Stimulated activated CD4-positive, alpha-beta T cell treated with anti-CD3 and anti-CD28 coated beads, Interleukin-2, amount 100 ng/mL, for 24 hours (primary cell): ENCODE results near the gene HAND1.
A peak's percentile ranks its signal among the peaks of the same experiment; 100 is the strongest.

Source experiments
- DNase-seq, 2 donors: peaks; one replicate each; pipeline ENCODE4 v3.0.0-alpha.2; 2020

Gene HAND1

DNA sequence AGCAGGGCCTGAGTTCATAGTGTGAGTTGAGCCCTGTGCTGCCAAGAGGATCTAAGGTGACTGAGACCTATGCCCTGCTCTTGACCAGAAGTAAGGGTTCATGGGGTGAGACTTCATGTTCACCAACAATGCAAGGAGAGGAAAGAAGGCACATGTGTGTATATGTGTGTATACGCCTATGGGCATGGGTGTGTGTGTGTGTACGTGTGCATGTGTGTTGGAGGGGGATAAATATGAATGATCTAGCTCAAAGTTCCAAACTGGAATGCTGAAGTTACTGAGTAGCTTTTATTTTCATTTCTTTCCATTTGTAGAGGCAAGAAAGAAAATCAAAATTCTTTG, 25.6 kb upstream of the HAND1 start:
- DNase-seq: no peak

DNA sequence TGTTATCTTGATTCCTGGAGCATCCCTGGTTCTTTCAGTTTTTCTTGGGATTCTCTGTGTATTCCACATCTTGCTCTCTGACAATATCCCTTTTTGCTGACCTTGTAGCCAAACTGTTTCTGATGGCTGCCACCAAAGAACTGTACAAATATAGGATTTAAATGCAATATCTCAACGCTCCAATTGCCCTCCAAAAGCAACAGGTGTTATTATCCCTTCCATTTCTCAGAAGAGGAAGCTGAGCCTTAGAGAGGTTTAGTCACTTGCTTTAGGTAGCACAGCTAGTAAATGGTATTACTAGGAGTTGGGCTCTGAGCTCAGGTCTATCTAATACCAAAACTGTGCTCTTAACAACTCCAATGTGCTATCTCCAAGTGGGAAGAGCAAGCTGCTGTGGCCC, 24.2 kb upstream of the HAND1 start:
- no peak for DNase-seq

DNA sequence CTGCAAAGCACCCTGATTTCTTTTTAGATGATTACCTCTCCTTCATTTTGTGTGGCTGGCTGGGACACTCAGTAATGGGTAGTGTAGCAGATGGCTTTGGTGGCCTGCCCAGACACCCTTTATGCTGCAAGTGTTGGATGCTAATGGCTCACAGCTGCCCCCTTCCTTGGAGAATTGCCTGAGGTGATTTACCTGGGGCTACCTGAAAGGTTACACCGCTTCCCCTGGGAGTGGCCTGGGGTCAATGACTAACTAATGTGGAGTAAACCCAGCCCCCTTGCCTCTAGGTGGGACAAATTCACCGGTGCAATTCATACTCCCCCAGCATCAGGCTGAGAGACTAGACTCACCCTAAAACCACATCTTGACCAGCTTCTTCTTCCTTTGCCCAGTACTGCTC, 23.5 kb upstream of the HAND1 start:
- no peak for DNase-seq

DNA sequence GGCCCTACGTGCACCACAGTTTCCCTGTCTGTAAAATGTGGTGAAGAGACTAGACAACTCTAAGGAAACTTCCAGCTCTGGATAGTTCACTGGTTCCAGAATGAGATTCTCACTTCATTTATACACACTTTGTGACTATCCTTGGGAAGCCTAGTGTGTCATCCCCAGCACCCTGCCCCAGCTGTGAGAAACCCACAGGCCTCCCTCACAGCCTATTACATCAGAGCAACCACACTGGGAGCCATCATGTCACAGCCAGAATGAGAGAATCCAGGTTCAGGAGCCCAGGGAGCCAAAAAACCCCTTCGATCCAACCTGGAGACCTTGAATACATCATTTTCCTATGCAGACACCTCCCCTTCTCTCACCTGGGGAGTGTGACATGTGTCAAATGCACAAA, 21.0 kb upstream of the HAND1 start:
- no peak for DNase-seq

DNA sequence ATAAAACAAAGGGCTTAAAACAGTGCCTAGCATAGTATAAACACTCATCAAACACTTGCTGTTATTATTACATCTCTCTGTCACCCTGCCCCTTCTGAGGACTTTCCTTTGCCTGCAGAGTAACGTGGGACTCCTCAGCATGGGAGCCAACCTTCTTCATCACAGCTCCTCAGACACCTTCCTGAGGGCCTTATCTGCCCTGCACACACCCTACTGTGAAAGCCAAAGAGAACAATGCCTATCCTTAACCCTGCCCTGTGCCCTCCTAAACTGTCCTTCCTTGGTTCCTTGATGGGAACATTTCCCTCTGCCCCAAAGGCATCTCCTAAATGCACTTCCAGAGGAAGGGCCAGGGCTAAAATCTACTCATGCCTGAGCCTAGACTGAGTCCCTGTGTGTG, 20.6 kb upstream of the HAND1 start:
- DNase-seq: no peak

DNA sequence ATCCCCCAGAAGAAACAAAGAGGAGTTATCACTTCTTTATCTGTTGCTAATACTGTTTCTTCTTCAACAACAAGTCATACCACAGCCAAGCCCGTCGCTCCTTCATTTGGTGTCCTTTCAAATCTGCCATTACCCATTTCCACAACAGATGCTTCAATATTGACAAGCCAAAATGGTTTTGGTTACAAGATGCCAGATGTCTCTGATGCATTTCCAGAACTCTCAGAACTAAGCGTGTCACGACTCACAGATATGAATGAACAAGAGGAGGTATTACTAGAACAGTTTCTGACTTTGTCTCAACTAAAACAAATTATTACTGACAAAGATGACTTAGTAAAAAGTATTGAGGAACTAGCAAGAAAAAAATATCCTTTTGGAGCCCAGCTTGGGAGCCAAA, 16.0 kb upstream of the HAND1 start:
- DNase-seq: no peak

DNA sequence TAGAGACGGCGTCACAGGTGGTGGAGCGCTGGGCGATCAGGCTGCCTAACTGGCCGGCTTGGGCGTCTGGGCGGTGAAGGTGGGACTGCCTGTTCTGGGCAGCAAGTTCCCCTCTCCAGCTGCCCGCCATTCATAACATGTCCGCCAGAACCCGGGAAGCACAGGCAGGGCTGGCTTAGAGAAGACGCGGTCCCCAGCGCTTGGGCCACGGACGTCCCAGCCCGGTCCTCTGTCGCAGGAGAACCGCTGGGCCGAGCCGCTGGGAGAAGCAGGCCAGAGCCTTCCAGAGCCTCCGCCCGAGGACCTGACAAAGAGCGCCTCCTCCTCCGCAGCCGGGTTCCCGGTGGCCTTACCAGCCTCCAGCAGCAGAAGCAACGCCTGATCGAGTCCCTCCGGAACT, 15.2 kb upstream of the HAND1 start:
- DNase-seq: no peak

DNA sequence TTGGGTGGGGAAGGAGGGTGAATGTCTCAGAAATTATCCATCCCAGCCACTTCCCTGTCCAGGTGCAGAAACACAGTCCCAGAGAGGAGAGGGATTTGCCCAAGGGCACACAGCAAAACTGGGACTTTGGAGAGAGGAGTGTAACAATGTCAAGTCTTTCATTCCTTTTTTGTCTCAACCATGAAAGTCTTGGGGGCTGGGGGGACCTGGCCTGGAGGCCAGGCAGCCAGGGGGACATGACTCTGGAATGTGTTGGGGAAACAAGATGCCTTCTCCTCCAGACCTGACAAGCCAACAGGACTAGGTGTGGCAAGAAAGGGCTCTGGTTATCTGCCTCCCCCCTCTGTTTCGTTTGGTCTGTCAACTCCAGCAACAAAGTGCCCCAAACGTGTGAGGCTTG, 13.9 kb upstream of the HAND1 start:
- no peak for DNase-seq

DNA sequence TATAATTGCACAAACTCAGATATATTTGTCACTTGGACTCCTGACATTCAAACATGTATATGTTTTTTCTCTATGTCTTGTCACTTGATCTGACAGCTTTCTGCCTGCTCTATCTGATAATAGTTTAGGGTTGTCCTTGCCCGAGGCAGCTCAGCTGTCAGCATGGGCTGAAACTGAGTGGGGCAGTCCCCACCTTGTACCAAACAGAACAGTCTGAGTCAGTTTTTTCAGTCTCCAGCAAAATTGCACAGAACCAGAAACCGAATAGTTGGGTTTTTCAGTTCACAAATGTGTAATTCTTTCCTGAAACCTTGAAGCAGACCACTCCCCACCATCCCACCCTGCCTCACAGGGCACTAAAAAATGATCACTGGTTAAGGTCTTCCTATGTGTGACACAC, 9.5 kb upstream of the HAND1 start:
- peak; percentile 56 to 68 for DNase-seq

DNA sequence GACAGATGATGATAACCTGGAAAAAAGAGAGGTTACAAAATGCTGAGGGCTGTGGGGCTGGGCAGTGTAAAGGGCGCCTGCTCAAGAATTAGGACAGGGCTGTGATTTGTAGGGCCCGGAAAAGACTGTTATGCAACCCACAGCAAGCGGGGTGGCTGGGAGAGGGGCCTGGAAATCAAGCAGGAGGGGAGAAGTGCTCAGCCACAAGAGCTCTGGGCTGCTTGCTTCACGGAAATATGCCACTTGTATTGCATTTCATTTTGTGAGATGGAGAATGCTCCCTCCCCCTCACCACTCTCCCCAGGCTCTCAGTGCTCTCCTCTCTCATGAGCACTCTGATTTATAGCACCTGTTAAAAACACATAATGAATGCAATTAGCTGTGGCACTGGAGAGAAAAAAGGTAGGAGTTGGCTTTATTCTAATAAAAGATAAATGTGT, 8.4 kb upstream of the HAND1 start:
- DNase-seq: no peak

DNA sequence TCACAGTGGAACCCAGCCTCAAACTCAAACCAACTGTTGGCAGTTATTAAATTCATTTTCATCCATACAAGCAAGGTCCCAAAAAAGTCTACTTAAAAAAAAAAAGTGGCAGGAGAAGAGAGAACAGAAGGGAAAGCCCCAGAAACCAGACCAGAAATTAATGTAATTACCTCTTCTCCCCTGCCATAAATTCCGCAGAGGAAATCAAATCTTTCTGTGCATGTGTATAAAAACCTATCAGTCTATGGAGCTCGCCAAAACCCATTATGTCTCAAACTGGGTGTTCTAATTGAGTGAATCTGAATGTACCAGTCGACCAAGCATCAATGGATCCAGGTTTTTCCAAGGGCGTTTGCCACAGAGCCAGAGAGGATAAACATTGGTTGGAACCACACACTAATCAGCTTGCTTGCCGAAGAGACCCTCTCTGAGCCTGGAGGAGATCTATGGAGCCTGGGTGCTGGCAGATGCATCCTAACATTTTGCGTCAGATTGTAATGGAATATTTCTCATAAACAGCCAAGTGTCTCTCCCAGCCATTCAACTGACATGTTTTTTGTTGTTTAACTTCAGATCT, 7.9 kb upstream of the HAND1 start:
- DNase-seq: no peak

DNA sequence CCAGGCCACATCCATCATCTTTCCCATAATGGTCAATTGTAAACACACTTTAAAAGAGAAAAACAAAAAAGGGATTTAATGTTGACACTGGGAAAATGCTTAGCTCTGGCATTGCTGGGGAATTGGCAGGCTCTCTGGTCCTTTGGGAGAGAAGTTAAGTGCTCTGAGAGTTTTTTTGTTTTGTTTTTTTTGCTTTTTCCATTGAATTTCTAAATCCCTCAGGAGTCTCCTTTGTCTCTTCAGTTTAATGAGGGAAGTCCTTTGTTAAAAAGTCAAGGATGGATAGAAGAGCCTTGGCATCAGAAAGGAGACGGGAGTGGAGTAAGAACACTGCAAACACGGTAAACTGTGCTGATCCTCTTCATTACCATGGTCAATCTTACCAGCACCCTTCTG, 7.1 kb upstream of the HAND1 start:
- no peak for DNase-seq

DNA sequence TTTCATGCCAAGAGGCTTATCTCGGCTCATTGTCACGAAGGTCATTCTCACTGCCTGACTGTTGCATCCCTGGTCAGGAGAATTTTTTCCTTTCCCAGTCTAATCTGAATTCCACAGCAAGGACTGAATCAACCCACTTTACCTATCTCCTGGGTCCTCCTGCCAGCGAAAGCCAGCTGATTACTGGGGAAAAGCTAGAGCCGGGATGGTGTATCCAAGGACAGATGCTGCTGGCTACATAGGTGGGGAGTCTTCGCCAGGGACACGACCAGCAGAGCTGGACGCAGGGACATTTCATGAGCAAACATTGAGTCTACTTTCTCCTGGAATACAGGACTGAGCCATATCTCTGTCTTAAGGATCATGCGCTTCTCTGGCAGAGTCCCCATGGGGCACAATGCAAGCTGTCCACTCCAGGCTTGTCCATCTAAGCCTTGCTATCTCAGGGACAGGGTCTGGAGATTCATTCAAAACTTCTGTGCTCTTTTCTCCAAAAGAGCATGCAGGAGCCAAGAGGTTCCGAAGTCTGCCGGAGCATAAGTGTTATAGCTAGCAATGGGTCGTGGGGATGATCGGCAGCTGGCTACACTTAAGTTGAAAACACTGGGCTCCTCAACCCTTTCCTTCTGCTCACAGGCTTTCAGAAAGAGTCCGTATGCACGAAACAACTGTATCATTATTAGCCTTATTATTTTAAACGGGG, 6.5 kb upstream of the HAND1 start:
- no peak for DNase-seq

DNA sequence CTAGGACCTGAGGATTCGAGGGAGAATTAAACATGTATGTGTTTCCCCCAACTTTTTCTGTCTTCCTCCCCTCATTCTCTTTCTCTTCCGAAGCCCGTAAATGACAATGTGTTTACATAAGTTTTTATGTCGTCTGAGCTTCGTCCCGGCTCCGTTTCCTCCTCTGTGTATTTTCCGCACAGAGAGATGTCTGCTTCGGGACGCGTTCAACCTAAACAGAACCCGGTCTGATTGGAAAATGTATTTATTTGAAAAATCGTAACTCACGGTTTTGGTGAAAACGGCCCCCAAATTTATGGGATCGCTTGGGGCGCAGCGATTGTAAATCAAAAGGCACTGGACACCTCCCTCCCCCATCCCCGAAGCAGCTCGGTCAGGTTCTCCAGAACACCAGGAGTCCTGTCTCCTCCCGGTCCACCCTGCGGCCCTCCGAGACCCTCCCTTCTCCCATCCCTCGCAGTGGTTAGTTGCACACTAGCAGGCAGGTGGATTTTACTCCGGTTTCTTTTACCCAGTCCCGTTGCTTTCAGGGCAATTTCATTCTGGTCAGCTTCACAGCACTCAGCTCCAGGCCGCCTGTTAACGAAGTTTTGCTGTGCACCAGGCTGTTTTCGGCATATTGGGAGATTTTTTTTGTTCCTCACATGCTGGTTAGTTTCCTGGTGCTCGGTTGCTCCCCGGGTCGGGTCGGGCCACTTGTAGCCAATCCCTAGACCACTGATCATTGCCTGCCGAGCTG, 5.8 kb upstream of the HAND1 start:
- DNase-seq: no peak

DNA sequence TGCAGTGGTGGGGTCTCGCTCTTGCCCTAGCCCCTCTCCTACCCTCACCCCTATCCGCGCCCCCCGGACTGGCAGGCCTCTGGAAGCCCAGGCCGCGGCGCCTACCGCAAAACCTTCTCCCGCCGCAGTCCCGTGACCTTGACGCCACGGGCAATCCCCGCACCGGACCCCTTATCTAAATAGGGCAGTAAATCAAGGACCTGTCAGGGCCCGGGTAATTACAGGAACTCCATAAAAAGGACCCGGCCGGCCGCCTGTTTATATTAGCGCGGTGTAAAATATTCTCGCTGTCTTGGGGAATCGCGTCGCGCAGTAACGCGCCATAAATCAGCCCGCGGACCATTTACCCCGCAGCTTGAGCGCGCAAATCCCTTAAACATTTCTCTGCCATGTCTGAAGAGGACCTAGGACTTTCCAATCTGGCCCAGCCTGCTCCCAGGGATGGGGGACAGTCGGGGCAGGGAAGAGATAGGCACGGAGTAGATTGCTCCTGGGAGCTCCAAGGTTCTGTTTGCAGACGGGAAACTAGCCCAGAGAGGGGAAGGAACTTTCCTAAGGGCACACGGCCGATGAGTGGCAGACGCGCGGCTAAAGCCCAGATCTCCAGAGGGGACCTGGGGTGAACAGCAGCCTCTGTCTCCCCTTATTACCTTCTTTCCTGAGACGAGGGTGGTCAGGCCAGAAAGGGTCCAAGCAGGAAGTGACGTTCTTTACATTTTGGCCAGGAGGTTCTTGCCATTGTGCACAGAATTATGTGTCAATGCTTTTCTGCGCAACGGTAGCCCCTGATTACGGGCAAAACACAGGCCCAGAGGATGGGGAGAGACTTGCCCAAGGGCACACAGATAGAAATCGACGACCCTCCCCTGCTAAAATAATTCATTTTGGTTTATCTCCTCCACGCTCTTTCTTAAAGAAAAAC, 4.8 kb upstream of the HAND1 start:
- no peak for DNase-seq

DNA sequence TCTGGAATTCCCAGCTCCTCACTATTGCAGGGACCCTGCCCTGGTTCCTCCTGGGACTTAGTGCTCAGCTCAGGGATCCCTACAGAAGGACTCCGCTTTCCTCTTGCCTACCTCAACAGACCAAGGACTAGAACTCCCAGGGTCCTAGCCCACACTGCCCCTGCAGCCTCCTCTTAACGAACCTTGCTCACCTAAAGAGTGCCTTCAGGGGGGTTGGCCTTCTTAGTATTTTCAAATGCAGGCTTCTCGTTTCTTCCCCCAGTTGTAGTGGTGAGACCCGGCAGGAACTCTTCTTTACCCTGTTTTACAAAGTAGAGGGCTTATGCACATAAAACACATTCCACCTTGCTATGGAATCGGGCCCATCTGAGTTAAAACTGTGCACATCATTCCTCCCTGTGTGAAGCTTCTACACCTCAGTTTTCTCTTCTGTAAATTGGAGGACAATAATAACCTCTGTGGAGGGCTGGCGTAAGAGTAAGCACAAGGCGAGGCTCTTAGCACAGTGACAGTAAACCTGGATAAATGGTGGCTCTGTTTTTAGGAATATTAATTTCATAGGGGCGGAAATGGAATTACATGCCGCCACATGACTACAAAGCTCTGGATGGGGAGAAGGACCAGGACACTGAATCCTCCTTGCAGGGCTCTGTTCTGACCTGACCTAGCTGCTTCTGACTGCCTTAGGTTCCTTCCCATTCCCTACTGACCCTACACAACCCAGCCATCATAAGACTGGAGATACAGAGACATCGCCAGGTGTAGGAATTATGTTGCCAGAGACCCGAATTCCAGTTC, 3.8 kb upstream of the HAND1 start:
- DNase-seq: no peak

DNA sequence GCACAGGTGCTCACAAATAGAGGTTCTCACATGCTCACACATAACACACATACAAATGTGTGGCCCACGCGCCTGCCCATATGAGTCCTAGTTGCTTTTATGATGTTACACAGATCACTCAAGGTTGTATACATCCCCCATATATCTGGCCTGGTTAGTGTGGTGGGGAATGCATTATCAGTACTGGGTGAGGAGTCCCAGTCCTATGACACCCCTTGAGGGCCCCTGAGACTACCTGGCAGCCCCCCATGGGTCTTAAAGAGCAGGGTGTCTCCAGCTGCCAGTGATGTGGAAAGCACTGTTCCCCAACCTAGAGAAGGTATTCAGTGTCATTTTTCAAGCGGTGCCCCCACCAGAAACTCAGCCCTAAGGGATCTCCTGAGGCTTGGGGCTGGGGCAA, 2.8 kb upstream of the HAND1 start:
- DNase-seq: no peak

DNA sequence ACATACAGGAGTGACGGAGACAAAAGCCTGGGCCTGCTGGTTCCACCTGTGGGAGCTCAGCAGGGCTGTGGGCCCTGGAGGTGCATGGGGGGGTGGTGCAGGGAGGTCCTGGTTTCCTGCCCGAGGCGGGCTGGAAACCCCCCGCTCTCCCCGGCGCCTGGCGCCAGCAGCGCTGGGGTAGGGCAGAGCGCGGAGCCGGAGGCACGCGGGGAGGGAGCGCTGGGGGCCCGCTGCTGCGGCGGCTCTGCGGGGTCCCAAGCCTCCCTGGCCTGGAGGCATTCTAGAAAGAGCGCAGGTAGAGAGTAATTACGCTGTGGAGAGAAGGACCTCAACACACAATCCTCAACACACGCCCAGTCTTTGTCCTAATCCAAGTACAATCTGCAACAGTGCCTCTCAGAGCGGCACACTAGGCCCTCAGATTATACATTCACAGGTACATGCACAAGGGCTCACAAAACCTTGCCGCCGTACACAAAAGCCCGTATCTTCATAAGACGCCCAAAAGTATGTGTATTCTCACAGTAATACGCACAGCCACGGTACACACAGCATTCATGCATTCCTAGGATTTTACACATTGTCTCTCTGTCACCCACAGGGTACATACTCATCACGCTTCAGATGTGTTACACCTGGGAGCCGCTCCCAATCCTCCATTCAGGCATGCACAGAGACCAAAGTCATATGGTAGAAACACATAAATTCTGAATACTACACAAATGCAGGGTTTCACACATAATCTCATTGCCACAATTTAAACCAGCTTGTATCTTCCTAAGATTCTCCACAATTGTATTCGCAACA, 2.1 kb upstream of the HAND1 start:
- DNase-seq: no peak

DNA sequence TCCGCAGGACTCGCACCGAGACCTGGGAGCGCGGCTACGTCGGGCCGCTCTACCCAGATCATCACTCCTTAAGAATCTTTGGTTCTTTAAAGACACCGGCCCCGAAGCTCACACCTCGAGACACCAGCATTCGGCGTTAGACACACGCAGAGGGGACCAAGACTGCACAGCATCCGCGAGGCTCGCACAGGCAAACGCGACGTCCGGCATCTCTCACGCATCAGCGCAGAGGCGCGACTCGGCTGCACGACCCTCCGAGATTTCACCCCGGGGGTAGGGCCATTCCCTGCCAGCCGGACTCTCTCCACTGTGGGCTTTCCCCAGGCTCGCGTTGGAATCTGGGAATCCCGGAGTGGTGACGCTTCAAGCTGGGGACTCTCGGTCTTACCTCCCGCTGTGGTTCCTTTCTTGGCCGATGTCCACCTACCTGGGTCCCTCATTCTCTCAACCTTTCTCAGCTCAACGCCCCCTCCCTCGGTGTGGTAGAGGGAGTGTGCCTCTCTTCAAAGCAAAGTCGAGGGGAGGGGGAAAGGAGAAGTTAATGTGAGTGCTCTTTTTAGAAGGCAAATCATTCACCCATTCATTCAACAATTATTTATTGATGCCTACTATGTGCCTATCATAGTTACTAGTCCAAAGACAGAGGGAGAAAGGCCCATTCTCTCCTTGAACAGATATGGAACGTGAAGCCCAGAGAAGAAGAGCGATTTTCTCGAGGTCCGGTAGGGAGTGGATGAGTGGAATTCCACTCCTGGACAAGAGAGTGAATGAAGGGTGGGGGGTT, 1.3 kb upstream of the HAND1 start:
- DNase-seq: no peak

DNA sequence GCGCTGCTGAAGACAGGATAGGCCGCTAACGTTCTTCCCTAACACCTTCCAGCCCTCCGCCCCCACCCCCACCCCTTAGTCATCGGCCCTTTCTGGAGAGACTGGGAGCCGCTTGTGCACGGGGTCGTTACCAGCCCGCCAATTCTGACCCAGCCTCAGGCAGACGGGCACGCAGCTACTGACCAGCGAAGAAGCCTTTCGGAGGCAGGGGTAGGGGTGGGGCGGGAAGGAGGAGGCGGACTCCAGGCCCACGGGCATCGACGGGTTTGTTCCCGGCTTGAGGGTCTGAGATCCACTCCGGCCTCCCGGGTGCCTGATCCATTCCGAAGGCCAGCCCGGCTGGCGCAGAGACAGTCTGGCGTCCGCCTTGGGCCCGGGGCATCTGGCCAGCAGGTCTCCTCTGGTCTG, 729 bp upstream of the HAND1 start:
- no peak for DNase-seq
